ENCODE data around the gene FAM72B.
"Not testable (repeated sequence)": the region's sequence is repeated elsewhere in the genome, so short reads cannot be mapped to it uniquely, and the experiment has no call there.

Gene FAM72B

DNA sequence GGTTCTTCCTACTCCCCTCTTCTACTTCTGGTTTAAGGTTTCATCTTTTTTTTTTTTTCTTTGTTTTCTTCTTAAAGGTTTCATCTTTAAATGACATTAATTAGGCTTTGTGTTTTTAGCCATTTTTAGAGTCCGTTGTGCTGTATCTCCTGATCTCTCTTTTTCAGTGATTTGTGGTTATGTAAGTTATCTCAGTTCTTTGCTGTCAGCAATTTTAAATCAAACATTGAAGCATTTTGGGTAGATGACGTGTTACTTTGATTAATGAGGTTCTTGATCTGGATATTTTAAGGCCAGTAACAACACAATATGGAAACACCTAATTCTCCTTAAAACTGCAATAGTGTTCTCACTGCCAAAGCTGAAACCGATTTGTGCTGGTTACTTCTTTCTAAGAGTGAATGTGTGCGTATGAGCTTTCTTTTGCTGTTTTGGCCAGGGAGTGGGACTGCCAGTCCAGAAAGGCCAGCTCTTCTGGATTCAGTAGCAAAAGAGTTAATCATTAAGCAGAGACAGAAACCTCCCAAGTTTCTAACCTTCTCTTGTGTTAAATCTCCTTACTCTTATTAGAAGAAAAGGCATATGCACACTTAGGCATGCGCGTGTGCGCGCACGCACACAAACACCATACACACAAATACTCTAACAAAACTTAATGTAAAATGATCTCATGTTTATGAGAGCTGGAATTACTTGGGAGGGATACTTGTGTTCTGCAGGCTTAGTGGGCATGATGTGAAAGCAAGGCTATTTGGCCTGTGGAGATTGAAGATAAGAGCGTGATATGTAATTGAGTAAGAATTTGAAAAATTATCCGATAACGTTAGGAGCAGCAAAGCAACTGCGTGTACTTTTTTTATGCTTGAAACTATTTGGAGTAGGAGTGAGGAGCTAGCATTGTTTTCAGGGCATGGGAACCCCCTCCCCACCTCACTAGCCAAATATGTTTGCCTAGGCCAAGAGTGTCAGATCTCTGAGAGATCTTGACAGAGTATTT is 17.1 kb upstream of the FAM72B start:
- in situ Hi-C loops (cut with MboI; ENCODE audit: low sequenced_read_pairs): not testable (repeated sequence)

DNA sequence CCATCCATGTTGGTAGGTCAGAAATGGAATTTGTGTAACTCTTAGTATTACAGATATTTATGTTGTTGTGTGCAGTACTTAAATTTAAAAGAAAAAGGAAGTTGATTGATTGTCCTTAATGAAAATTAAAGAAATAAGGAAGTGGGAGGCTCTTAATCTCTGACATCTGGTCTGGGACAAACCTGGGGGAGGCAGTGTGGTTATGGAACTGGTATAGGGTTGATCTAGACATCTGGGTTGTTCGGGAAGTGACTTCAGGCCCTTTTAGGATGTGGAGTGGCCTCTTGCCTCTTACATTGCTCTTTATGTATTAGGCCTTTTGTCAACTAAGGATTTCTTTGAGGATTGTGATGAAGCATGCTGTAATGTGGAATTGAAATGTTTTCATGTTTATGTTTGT is 16.1 kb upstream of the FAM72B start:
- in situ Hi-C loops (cut with MboI; ENCODE audit: low sequenced_read_pairs): not testable (repeated sequence)

DNA sequence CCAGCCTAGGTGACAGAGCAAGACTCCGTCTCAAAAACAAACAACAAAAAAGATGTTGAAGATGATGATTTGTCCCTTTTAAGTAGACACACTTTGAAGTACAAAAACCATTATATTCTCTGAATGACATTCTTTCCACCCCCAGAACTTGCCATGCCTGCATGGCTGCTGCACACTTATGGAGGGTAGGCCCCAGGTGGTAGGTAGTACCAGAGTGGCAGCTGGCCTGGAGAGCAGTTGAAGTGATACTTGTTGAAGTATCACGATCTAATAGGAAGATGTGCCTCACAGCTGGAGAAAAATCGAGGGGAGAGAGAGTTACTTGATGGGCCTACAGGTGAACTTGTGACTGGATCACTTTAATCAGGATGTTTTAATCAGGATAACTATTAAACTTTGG is 15.6 kb upstream of the FAM72B start:
- in situ Hi-C loops (cut with MboI; ENCODE audit: low sequenced_read_pairs): not testable (repeated sequence)

DNA sequence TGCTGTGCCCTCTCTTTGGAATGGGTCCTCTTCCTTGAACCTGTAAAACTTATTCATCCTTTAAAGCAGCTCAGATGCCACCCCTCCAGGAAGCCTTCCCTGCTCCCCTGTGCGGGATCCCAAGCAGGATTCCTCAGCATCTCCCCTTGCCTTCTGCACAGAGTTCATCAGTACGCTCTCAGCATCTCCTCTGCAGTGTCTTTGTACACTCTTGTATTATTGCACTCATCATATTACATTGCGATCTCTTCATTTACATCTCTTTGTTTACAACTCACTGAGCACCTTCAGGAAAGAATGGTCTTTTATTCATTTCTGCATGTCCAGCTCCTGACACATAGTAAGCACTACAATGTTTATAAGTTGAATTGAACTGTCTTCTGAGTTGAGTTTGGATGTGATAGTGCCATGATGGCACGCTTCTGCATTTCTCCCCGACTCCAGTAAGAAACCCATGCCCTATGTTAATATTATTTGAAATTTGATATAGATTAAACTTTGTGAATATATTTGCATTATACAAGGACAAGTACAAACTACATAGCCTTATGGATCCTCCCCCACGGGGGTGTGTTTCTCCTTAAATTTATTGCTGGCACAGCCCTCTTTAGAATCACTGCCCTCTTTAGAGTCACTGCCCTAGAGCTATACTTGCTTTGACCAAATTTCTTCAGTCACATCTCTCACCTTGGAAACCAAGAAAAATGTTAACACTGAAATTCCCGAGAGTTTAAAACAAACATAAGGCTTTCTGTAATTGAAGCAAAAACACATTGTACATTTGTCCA is 13.1 kb upstream of the FAM72B start:
- in situ Hi-C loops (cut with MboI; ENCODE audit: low sequenced_read_pairs): not testable (repeated sequence)

DNA sequence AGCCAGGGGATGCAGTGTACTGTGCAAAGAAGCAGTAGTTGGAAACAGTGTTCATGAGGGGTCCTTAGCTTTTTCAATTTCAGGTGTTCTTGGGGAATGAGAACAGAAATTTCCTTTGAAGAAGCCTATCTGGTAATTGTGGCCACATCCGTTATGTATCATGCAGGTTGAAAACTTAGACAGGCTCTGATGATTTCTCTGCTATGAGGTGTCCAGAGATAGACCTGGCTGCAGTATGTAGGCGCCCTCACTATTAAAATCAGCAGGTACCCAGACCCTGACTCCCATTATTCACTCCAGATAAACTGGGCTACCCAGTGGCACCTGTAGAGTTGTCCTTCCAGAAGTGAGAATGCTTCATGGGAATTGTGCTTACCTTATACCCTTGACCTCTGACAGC is 8.4 kb upstream of the FAM72B start:
- in situ Hi-C loops (cut with MboI; ENCODE audit: low sequenced_read_pairs): not testable (repeated sequence)

DNA sequence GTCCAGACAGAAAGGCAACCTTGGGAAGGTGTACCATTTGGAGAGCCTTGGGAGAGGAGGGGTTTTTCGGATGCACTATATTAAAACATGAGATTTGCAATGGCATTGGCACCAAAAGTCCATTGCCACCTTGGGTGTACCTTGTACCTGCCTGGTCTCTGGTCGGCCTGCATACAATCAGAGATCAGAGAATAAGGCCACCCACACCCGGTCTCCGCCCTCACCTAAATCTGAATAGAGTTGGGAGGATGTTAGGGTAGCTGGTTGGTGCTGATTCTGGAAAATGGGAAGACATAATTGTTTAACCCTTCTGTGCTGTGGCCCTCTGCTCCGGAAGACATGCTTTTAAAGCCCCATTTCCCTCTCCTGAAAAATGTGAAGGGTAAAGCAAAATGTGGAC is 3.8 kb upstream of the FAM72B start:
- in situ Hi-C loops (cut with MboI; ENCODE audit: low sequenced_read_pairs): not testable (repeated sequence)

DNA sequence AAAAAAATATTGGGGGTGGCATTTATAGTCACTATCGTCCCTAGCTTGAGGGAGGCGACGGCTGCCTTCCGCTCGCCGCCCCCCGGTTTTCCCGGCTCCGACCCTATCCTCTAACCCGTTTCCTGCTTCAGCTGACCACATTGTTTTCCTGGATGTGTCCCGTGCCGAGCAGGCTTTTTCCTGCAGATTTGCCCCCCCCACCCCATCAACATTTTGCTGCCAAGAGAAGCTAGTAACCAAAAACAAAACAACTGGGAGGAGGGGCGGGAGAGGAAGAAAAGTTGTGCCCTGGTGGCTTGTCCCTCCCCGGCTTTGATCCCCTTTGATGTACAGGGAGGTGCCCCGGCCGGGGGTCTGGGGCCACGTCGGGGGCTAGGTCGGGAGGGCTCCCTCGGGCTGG is 2.1 kb upstream of the FAM72B start:
- in situ Hi-C loops (cut with MboI; ENCODE audit: low sequenced_read_pairs): not testable (repeated sequence)

DNA sequence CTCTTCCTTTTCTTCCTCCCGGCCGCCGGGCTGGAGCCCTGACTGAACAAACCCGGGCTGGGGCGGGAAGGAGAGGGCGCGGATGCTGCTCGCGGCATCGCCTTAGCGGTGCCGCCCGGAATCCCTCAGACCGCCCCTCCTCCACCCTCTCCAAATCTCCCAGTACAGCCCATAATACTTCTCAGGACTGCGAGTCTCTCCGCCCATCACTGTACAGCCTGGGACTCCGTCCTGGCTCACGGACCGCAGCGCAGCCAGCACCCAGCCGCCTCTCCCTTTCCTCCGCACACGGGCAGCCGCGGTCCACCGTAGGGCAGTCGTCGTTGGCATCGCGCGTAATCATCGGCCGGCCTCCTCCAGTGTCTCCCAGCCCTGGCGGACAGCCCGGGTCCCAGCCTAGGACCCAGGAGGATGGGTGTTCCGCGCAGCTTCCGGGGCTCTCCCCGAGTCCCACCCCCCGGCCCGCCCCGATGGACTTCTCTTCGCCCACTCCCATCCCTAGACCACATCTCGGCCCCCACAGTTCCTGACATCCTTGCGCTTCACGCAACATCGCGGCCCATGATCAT is 1.1 kb upstream of the FAM72B start:
- in situ Hi-C loops (cut with MboI; ENCODE audit: low sequenced_read_pairs): not testable (repeated sequence)

DNA sequence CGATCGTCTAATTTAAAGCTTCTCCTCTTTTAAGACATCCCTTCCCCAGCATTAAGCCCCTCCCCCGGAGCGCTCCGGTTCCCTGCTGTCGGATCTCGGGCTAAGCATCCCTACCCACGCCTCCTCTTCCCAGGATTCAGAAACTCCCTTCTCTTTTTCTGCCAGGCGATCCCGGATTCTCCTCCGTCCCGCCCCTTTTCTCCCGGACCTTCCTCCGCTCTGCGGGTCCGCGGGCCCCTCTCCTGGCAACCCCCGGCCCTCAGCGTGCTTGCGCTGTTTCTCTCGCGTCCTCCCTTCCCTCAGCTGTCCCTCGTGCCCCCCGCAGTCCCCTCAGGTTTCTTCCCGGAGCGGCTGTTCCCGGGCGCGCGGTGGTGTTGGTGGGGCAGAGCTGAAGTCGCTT is 273 bp downstream of the FAM72B start:
- in situ Hi-C loops (cut with MboI; ENCODE audit: low sequenced_read_pairs): not testable (repeated sequence)

DNA sequence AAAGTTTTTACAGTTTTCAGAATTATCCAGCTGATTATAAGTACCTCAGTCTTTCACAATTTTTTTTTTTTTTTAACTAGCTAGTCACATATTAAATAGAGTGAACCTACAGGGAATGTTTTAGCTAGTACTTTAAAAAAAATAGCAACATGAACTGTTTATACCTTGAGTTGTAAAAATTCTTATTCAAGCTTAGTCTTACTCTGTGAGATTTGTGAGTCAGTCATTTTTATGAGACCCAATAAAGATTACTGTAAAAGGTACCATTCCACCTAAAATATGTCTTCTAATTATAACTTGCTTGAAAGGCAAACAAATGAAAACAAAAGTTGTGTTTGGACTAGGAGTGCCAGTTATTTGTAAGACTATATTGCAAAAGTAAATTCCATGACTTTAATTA is 5.9 kb downstream of the FAM72B start:
- in situ Hi-C loops (cut with MboI; ENCODE audit: low sequenced_read_pairs): not testable (repeated sequence)

DNA sequence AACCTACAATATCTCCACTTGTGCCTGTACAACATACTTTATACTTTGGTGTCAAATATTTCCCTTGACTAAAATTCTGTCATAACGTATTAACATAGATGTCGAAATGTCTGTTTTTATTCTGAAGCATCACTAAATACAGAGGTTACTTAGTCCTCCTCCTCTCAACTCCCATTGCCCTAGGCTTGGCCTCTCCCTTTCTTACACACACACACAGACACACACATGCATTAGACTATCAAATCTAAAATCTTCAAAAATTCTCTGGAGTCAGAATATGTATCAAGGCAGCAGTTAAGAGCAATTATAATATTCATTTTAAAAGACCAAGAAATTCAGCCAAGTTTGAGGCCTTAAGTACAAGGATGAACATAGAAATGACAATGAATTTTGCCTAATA is 7.5 kb downstream of the FAM72B start:
- in situ Hi-C loops (cut with MboI; ENCODE audit: low sequenced_read_pairs): not testable (repeated sequence)

DNA sequence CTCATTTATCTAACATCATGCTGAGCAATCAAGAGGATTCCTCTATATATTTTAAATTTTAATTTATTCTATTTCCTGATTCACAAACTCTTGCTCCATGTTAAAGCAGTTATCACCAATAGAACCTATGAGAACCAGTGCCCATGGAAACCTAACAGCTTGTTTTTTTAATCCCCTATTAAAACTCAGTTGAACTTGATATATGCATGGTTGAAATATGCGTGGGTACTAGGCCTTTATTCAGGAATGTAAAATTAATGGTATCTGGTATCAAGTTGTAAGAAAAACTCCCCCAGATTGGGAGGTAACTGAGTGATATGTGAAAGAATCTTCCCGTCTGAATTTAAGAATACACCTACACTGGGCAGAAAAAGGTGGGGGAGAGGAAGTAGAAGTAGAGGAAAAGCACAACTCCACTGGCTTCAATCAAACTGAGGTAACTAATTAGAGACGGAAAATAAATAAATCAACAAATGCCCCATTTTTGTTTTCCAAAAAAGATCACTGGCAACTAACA is 15.9 kb downstream of the FAM72B start:
- in situ Hi-C loops (cut with MboI; ENCODE audit: low sequenced_read_pairs): not testable (repeated sequence)

DNA sequence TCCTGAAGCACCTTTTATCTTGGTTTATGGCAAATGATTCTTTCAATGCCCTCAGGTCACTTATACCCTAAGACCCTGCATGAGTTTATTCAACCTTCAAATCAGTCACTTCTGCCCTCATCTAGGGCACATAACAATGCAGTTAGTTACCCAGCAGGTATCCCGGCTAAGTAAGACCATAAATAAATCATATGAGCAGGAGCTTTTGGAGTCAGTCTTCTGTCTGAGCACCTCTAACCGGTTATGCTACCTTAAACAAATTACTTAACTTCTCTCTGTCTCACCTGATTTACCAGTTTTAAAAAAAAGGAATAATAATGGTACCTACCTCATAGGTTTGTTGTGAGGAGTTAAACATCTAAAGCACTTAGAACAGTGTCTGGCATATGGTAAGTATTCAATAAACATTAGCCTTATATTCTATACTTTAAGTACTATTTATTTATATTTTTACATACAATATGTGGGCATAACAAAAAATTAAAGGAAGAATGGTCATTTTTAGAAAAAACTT is 16.9 kb downstream of the FAM72B start:
- in situ Hi-C loops (cut with MboI; ENCODE audit: low sequenced_read_pairs): not testable (repeated sequence)

DNA sequence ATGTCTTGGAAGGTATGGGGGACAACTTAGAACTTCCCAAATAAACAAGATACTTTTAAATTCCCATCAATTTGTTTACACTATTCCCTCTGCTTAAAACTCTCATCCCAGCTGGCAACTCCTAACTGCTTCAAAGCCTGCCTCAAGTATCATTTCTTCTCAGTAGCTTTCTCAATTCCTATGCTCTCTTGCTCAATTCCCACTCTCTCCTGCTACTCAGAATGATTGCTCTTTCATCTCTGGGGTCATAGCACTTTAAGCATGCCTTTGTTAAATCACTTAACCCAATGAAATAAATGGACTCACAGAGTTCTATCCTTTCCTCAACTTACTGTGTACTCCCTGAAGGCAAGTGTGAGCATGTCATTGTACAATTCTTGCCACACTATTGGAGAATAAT is 18.8 kb downstream of the FAM72B start:
- in situ Hi-C loops (cut with MboI; ENCODE audit: low sequenced_read_pairs): not testable (repeated sequence)

DNA sequence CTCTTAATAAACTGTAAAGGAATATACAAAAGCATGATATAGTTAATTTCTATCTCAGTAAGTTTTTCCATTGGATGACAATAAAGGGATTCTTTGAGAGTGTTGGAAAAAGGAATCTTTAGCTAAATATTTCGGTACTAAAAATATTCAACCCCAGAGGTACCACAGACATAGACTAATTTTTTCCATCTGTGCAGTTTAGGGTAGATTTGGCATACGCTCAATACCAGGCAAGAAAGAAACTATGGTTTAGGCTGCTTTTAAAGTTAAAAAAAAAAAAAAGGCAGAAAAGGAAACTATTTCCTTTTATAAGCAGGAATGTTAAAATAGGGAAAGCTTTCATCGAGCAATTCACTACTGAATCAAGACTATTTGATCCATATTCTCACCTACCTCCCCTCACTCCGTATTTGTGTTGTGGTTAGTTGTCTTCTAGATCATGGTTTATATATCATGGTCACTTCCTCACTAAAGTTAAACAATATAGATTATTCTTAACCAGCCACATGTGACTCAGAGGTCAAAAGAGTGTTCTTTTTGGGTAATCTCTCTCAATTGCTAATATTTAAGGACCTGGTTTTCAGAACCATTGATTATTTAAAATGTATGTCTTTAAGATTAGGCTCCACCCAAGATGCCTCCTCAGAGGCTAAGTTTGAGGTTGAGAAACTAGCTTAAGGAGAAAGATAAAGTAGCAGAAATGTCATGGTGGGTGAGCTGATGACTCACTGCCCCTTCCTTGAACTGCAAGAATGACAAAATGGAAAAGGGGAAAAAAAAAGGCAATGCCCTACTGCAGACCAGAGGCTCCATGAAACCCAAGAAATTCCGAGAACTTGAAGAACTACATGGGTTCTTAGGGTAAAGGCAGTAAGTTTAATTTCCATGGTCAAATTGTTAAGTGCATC is 20.0 kb downstream of the FAM72B start:
- in situ Hi-C loops (cut with MboI; ENCODE audit: low sequenced_read_pairs): not testable (repeated sequence)

DNA sequence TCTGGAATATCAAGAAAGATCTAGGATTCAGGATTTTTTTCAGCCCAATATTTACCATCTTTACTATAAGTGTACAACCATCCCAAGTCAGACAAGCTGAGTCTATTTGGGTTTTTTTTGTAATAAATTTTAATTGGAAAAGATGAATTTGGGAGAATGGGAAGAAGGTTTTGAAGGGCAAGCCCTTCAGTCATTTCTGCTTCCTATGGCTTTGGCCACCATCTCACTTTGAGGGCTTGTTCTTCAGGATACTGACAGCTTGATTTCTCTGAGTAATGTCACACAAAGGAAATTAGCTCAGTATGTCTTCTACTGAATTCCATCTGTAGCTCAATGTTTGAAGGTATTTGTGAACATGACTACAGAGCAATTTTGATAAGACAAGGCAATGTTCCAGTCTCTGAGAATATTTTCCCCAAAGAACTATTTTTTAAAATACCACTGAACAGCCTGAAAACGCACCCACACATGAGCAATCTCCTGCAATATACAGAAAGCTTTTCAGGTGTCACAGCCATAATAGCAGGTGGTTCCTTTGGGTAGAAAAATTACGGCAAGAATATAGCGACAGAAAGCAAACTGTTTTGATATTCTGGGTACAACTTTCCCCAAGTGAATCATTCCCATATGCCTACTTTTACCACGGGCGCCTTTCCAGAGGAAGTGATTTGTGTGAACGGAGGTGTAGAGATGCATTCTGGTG is 22.8 kb downstream of the FAM72B start:
- in situ Hi-C loops (cut with MboI; ENCODE audit: low sequenced_read_pairs): not testable (repeated sequence)

DNA sequence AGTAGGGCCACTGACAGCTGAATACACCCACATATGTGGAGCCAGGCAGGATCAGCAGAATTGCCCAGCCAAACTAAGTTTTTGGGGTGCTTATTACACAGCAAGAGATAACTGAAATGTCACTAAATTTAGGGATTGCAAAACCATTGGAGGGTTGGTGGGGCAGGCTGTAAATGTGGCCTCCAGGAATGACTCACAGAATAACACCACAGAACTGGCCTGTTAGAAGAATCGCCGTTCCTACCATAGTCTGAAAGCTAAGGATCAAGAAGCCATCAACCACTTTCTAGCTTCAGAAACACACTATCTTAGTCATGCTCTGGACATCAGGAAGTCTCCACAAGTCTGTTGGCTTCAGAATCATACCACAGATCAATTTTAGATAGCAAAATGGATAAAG is 24.0 kb downstream of the FAM72B start:
- in situ Hi-C loops (cut with MboI; ENCODE audit: low sequenced_read_pairs): not testable (repeated sequence)

DNA sequence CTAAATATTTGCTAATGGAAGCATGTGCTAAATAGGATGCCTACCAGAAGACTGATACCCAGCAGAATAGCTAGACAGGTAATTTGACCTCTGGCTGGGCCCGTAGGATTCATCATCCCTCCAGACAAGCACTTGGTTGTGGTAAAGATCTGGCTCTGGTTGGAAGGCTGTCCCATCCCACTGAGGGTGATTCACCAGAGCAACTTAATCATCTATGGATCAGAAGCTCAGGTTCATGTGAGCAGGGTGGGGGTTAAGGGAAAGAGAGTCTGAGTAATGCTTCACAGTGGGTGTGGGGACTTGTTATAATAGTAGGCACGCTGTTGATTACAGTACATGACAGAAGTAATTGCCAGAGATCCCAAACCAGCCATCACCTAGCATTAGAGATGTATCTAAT is 26.5 kb downstream of the FAM72B start:
- in situ Hi-C loops (cut with MboI; ENCODE audit: low sequenced_read_pairs): not testable (repeated sequence)

DNA sequence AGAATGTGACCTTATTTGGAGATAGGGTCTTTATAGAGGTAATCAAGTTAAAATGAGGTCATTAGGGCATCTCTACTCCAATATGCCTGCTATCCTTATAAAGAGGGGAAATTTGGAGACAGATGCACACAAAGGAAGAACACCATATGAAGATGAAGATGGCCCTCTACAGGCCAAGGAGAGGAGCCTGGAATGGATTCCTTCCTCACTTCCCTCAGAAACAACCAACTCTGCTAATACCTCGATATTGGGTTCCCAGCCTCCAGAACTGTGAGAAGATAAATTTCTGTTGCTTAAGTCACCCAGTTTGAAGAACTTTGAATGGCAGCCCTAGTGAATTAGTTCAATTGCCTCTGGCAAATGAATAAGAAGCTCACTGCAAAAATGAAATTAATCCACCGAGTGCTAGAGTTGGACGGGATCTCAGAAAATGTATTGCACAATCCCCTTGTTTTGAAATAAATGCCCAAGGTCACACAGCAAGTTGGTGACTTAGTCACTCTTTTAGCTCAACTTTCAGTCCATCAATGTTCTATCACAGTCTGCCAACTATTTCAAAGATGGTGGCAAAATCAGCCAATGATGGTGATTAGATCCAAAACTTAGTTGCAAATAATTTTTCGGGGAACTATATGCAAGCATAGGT is 27.1 kb downstream of the FAM72B start:
- in situ Hi-C loops (cut with MboI; ENCODE audit: low sequenced_read_pairs): not testable (repeated sequence)
